Measurements from ENCODE around the gene MYOZ1.

- TF ChIP-seq, protein P1, sequence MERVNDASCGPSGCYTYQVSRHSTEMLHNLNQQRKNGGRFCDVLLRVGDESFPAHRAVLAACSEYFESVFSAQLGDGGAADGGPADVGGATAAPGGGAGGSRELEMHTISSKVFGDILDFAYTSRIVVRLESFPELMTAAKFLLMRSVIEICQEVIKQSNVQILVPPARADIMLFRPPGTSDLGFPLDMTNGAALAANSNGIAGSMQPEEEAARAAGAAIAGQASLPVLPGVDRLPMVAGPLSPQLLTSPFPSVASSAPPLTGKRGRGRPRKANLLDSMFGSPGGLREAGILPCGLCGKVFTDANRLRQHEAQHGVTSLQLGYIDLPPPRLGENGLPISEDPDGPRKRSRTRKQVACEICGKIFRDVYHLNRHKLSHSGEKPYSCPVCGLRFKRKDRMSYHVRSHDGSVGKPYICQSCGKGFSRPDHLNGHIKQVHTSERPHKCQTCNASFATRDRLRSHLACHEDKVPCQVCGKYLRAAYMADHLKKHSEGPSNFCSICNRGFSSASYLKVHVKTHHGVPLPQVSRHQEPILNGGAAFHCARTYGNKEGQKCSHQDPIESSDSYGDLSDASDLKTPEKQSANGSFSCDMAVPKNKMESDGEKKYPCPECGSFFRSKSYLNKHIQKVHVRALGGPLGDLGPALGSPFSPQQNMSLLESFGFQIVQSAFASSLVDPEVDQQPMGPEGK (CRISPR knock-in tag; IDR thresholded peaks at IDR 0.05; ENCODE audit: borderline replicate concordance) = no peak
- no peak for TF ChIP-seq RARB (CRISPR knock-in tag; IDR thresholded peaks at IDR 0.05)
- no peak for TF ChIP-seq ZNF70 (CRISPR knock-in tag; IDR thresholded peaks at IDR 0.05)
- no peak for TF ChIP-seq ARNTL (CRISPR knock-in tag; IDR thresholded peaks at IDR 0.05; ENCODE audit: borderline replicate concordance, low read depth)
- no peak for TF ChIP-seq ESRRG (CRISPR knock-in tag; IDR thresholded peaks at IDR 0.05)
- TF ChIP-seq ZFP3 (CRISPR knock-in tag; IDR thresholded peaks at IDR 0.05) = no peak
- no peak for TF ChIP-seq TOX (CRISPR knock-in tag; IDR thresholded peaks at IDR 0.05; ENCODE audit: borderline replicate concordance)
- TF ChIP-seq ZFP30 (CRISPR knock-in tag; IDR thresholded peaks at IDR 0.05) = no peak
- TF ChIP-seq, protein P2, sequence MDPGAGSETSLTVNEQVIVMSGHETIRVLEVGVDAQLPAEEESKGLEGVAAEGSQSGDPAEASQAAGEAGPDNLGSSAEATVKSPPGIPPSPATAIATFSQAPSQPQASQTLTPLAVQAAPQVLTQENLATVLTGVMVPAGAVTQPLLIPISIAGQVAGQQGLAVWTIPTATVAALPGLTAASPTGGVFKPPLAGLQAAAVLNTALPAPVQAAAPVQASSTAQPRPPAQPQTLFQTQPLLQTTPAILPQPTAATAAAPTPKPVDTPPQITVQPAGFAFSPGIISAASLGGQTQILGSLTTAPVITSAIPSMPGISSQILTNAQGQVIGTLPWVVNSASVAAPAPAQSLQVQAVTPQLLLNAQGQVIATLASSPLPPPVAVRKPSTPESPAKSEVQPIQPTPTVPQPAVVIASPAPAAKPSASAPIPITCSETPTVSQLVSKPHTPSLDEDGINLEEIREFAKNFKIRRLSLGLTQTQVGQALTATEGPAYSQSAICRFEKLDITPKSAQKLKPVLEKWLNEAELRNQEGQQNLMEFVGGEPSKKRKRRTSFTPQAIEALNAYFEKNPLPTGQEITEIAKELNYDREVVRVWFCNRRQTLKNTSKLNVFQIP (CRISPR knock-in tag; IDR thresholded peaks at IDR 0.05; ENCODE audit: borderline replicate concordance, low read depth) = no peak
Observed at GRCh38 chr10:73586583-73586984, 54.7 kb downstream of the MYOZ1 start.
